SK-N-SH treated with all-trans-retinoic acid at 6 μM for 48 hours (cell line): ENCODE results near the gene PHF23.

ENCODE experiments used
- ATAC-seq: fragments of 200-7000 bp; cut with Tn5 transposase; 3 replicates; pipeline ENCODE4 v1.9.1; 2020; ENCODE audit warnings: mild to moderate bottlenecking, moderate library complexity
- ARNTL ChIP-seq: fragments of 450-650 bp; formaldehyde crosslinking; IDR thresholded peaks from 2 replicates; pipeline ENCODE4 v1.5.0; 2020; ENCODE audit warnings: low read depth, mild to moderate bottlenecking, moderate library complexity, borderline replicate concordance
- BACH2 ChIP-seq: fragments of 250-450 bp; sonication (Bioruptor Pico); IDR thresholded peaks from 2 replicates; pipeline ENCODE4 v1.9.0; 2021; ENCODE audit warnings: mild to moderate bottlenecking, borderline replicate concordance
- CREB5 ChIP-seq: fragments of 250-450 bp; sonication (Bioruptor Pico); IDR thresholded peaks from 2 replicates; pipeline ENCODE4 v1.5.1; 2020; ENCODE audit warnings: low read depth, mild to moderate bottlenecking, moderate library complexity
- CSDC2 ChIP-seq: fragments of 250-450 bp; sonication (Bioruptor Pico); IDR thresholded peaks from 2 replicates; pipeline ENCODE4 v1.5.0; 2020; ENCODE audit warnings: mild to moderate bottlenecking, moderate library complexity
- CSRNP3 ChIP-seq: fragments of 250-450 bp; sonication (Bioruptor Pico); IDR thresholded peaks from 2 replicates; pipeline ENCODE4 v1.5.1; 2021; ENCODE audit warnings: mild to moderate bottlenecking, moderate library complexity
- ESRRG ChIP-seq: fragments of 250-450 bp; sonication (Bioruptor Pico); IDR thresholded peaks from 2 replicates; pipeline ENCODE4 v1.6.1; 2021; ENCODE audit warnings: mild to moderate bottlenecking
- GLIS3 ChIP-seq: fragments of 250-450 bp; sonication (Bioruptor Pico); IDR thresholded peaks from 2 replicates; pipeline ENCODE4 v1.5.0; 2020; ENCODE audit warnings: mild to moderate bottlenecking, moderate library complexity
- ISL1 ChIP-seq: fragments of 250-450 bp; sonication (Bioruptor Pico); IDR thresholded peaks from 2 replicates; pipeline ENCODE4 v2.1.2; 2022; ENCODE audit warnings: mild to moderate bottlenecking, moderate library complexity
- POU6F1 ChIP-seq: fragments of 250-450 bp; sonication (Bioruptor Pico); IDR thresholded peaks from 2 replicates; pipeline ENCODE4 v1.8.0; 2021; ENCODE audit warnings: low read depth, mild to moderate bottlenecking, moderate library complexity, borderline replicate concordance
- PPARA ChIP-seq: fragments of 250-450 bp; sonication (Bioruptor Pico); IDR thresholded peaks from 2 replicates; pipeline ENCODE4 v1.5.0; 2020; ENCODE audit warnings: mild to moderate bottlenecking, borderline replicate concordance
- SNAI2 ChIP-seq: fragments of 250-450 bp; sonication (Bioruptor Pico); IDR thresholded peaks from 2 replicates; pipeline ENCODE4 v1.5.0; 2020; ENCODE audit warnings: mild to moderate bottlenecking, moderate library complexity
- TCF4 ChIP-seq: fragments of 250-450 bp; sonication (Bioruptor Pico); IDR thresholded peaks from 2 replicates; pipeline ENCODE4 v1.8.0; 2021; ENCODE audit warnings: mild to moderate bottlenecking, moderate library complexity, borderline replicate concordance
- TOX ChIP-seq: fragments of 250-450 bp; sonication (Bioruptor Pico); IDR thresholded peaks from 2 replicates; pipeline ENCODE4 v1.8.0; 2021; ENCODE audit warnings: mild to moderate bottlenecking, moderate library complexity, borderline replicate concordance
- TSHZ2 ChIP-seq: fragments of 250-450 bp; sonication (Bioruptor Pico); IDR thresholded peaks from 2 replicates; pipeline ENCODE4 v1.5.0; 2020; ENCODE audit warnings: mild to moderate bottlenecking, moderate library complexity
- ZC3H10 ChIP-seq: fragments of 250-450 bp; sonication (Bioruptor Pico); IDR thresholded peaks from 2 replicates; pipeline ENCODE4 v1.5.1; 2021; ENCODE audit warnings: mild to moderate bottlenecking, moderate library complexity
- ZFP3 ChIP-seq: fragments of 250-450 bp; sonication (Bioruptor Pico); IDR thresholded peaks from 2 replicates; pipeline ENCODE4 v1.5.0; 2020; ENCODE audit warnings: mild to moderate bottlenecking, moderate library complexity
- ZFP30 ChIP-seq: fragments of 450-650 bp; formaldehyde crosslinking; IDR thresholded peaks from 2 replicates; pipeline ENCODE4 v1.5.0; 2022; ENCODE audit warnings: mild to moderate bottlenecking, moderate library complexity
- ZNF565 ChIP-seq: fragments of 450-650 bp; formaldehyde crosslinking; conservative IDR thresholded peaks from 2 replicates; pipeline ENCODE4 v1.5.0; 2020; ENCODE audit warnings: low read depth, mild to moderate bottlenecking, moderate library complexity
- ZNF70 ChIP-seq: fragments of 450-650 bp; formaldehyde crosslinking; IDR thresholded peaks from 2 replicates; pipeline ENCODE4 v1.5.0; 2020; ENCODE audit warnings: mild to moderate bottlenecking, moderate library complexity
- ZNF8 ChIP-seq: fragments of 450-650 bp; formaldehyde crosslinking; IDR thresholded peaks from 2 replicates; pipeline ENCODE4 v1.5.0; 2020; ENCODE audit warnings: mild to moderate bottlenecking, moderate library complexity
- TF ChIP-seq, protein P1 (sequence below): fragments of 250-450 bp; sonication (Bioruptor Pico); IDR thresholded peaks from 2 replicates; pipeline ENCODE4 v1.8.0; 2020; ENCODE audit warnings: mild to moderate bottlenecking, moderate library complexity, borderline replicate concordance

PHF23 gene

DNA sequence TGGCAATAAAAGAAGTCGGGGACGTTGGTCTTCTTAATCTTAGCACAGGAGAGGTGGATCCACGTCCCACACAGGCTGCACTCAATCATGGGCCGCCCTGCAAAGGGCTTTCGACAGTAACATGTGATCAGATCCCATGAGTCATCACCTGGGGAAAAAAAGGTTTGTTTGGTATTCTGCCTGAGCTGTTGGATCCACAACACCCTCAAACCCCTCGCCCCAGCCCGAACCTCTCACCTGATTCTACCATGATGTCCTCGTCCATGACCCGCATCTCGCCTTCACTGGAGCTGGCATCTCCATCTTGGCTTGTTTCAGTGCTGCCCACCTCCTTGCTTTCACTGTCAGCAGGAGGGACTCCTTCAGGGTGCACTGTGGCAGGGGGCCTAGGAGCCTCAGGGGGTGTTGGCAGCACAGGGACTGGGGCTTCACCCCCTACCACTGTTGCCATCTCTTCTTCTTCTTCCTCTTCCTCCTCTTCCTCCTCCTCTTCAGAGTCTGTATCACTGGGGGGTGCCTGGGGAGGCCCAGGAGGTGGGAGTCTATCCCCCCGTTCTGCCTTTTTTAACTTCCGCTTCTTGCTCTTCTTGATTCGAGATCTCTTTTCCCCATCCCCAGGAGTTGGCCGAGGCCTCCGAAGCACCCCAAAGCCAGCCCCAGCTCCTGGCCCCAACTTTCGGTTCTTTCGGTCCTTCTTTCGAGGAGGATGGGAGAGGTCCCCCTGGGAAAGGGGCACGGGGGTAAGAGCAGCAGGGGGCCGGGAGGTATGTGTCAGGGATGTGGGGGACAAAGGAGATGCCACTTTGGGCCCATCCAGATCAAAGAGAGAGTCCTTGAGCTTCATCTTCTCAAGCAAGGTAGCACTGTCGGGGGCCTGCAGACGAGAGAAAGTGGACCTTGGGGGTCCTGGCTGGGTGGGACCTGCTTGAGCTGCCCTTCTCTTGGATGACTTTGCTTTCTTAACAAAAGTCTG lies 3.3 kb downstream of the PHF23 start:
- TF ChIP-seq CSRNP3 (CRISPR knock-in tag) (no peak), ZFP30 (CRISPR knock-in tag) (no peak), GLIS3 (CRISPR knock-in tag) (no peak), ZFP3 (no peak), TSHZ2 (CRISPR knock-in tag) (no peak), POU6F1 (CRISPR knock-in tag) (no peak), TOX (CRISPR knock-in tag) (no peak), ZNF70 (CRISPR knock-in tag) (no peak), SNAI2 (no peak), ARNTL (no peak), ZNF565 (no peak), ISL1 (no peak), ZC3H10 (CRISPR knock-in tag) (no peak), CSDC2 (no peak), ZNF8 (CRISPR knock-in tag) (no peak), ESRRG (no peak)
- TF ChIP-seq, protein P1, sequence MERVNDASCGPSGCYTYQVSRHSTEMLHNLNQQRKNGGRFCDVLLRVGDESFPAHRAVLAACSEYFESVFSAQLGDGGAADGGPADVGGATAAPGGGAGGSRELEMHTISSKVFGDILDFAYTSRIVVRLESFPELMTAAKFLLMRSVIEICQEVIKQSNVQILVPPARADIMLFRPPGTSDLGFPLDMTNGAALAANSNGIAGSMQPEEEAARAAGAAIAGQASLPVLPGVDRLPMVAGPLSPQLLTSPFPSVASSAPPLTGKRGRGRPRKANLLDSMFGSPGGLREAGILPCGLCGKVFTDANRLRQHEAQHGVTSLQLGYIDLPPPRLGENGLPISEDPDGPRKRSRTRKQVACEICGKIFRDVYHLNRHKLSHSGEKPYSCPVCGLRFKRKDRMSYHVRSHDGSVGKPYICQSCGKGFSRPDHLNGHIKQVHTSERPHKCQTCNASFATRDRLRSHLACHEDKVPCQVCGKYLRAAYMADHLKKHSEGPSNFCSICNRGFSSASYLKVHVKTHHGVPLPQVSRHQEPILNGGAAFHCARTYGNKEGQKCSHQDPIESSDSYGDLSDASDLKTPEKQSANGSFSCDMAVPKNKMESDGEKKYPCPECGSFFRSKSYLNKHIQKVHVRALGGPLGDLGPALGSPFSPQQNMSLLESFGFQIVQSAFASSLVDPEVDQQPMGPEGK, result no peak
- TF ChIP-seq, all 23 proteins: peak for 0
- ATAC-seq, result no peak

DNA sequence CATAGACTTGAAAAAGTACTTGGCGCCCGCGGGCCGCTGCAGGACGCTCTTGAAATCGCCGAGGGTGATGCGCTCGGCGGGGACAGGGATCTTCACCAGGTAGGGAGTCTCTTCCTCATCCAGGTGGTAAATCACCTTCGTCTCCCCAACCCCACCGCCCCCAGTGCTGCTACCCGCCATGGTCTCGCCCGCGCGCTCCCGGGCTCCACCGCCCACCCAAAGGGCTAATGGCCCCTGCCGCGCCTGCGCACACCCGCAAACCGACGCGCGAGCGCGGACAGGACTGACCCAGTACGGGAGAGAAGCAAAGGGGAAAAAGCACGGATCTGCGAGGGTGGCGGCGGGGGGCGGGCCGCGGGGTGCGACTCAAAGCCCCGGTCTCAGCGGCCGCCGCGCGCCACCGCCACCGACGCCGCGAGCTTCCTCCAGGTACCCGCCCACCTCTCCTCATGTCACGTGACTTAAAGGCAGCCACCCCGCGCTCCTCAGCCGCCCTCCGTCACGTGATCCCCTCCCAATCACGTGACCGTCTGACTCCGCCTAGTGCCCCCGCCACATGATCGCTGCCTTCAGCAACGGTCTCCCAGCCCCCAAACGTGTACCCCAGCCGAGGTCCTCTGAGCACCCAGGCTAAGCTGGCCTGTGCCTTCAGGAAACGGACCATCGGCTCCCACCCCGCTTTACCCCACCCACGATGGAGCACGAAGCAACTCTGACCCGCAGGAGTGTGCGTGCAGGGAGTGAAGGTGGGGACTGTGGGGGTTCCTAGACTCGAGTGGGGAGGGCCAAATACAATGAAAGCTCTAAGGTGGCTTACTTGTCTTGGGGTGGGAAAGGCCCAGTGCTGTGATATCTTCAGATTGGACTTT lies 4.9 kb downstream of the PHF23 start, which contains the start of gene DVL2:
TSS of gene DVL2 (minus strand) at position 435 of the 869 bp plus-strand sequence. CDS start at position 180, 255 bp downstream.
- ATAC-seq, result peak; percentile 68
- TF ChIP-seq CREB5 (CRISPR knock-in tag) (no peak), GLIS3 (CRISPR knock-in tag) (peak; percentile 82), TOX (CRISPR knock-in tag) (peak; percentile 53), ZC3H10 (CRISPR knock-in tag) (peak; percentile 38; the same call in 1 of the 2 replicates), TSHZ2 (CRISPR knock-in tag) (peak; percentile 69; the same call in 1 of the 2 replicates), SNAI2 (peak; percentile 95; the same call in 1 of the 2 replicates), ISL1 (no peak), TCF4 (CRISPR knock-in tag) (no peak), ZFP3 (peak; percentile 77; the same call in 1 of the 2 replicates), BACH2 (CRISPR knock-in tag) (no peak), CSRNP3 (CRISPR knock-in tag) (no peak), PPARA (CRISPR knock-in tag) (no peak), ZNF70 (CRISPR knock-in tag) (peak; percentile 47; the same call in 1 of the 2 replicates)
